NCI-H2196 treated with DMSO at 0.1 percent for 48 hours (cell line): ENCODE measurements around the gene HMCN1.

ENCODE experiments used
- DNase-seq: peaks from one replicate; lab custom pipeline; 2025; ENCODE audit not compliant: unreplicated experiment; lab: John Stamatoyannopoulos, UW

Gene HMCN1

GRCh38 chr1:185895208-185895900 lies 161.2 kb downstream of the HMCN1 start:
- no peak for DNase-seq

GRCh38 chr1:185896863-185897262 lies 162.7 kb downstream of the HMCN1 start:
- no peak for DNase-seq

- no peak for DNase-seq
Measured at GRCh38 chr1:185906186-185906585, 172.0 kb downstream of the HMCN1 start.

GRCh38 chr1:185907246-185907645 lies 173.1 kb downstream of the HMCN1 start:
- DNase-seq = no peak

- no peak for DNase-seq
Measured at GRCh38 chr1:185911978-185912377, 177.8 kb downstream of the HMCN1 start.

GRCh38 chr1:185912504-185912903 lies 178.3 kb downstream of the HMCN1 start:
- no peak for DNase-seq

GRCh38 chr1:185914089-185914488 lies 179.9 kb downstream of the HMCN1 start:
- no peak for DNase-seq

GRCh38 chr1:185916861-185917260 lies 182.7 kb downstream of the HMCN1 start:
- no peak for DNase-seq

- DNase-seq = no peak
Measured at GRCh38 chr1:185917646-185918045, 183.5 kb downstream of the HMCN1 start.

- no peak for DNase-seq
Measured at GRCh38 chr1:185920602-185921001, 186.4 kb downstream of the HMCN1 start.

GRCh38 chr1:185921636-185922035 lies 187.4 kb downstream of the HMCN1 start:
- no peak for DNase-seq

GRCh38 chr1:185926588-185926987 lies 192.4 kb downstream of the HMCN1 start:
- no peak for DNase-seq

GRCh38 chr1:185929776-185930175 lies 195.6 kb downstream of the HMCN1 start:
- no peak for DNase-seq

- DNase-seq = no peak
Measured at GRCh38 chr1:185931438-185931837, 197.2 kb downstream of the HMCN1 start.

- no peak for DNase-seq
Measured at GRCh38 chr1:185933580-185933979, 199.4 kb downstream of the HMCN1 start.

GRCh38 chr1:185934476-185935189 lies 200.4 kb downstream of the HMCN1 start:
- no peak for DNase-seq

- DNase-seq = no peak
Measured at GRCh38 chr1:185935360-185935759, 201.2 kb downstream of the HMCN1 start.

- DNase-seq = no peak
Measured at GRCh38 chr1:185936641-185937040, 202.4 kb downstream of the HMCN1 start.

- DNase-seq = no peak
Measured at GRCh38 chr1:185938396-185938795, 204.2 kb downstream of the HMCN1 start.

GRCh38 chr1:185939142-185939541 lies 205.0 kb downstream of the HMCN1 start:
- DNase-seq = no peak

- no peak for DNase-seq
Measured at GRCh38 chr1:185942961-185943360, 208.8 kb downstream of the HMCN1 start.

GRCh38 chr1:185956881-185957280 lies 222.7 kb downstream of the HMCN1 start:
- no peak for DNase-seq
